Neutrophil (primary cell): ENCODE measurements around the gene RANBP10.

Source experiments
- H3K27ac ChIP-seq: fragments of 200-600 bp; sonication (generic); 2 replicates; pipeline ENCODE4 v1.5.1; 2016; ENCODE audit warnings: mild to moderate bottlenecking, moderate library complexity
- H3K27me3 ChIP-seq: fragments of 200-600 bp; sonication (generic); 2 replicates; pipeline ENCODE4 v1.6.0; 2016; ENCODE audit warnings: mild to moderate bottlenecking
- H3K36me3 ChIP-seq: fragments of 200-600 bp; sonication (generic); 2 replicates; pipeline ENCODE4 v1.5.1; 2017
- H3K4me1 ChIP-seq, 2 experiments: fragments of 200-600 bp in 1 of 2; sonication (generic) in 1 of 2; 1 replicate in 1 of 2; 2 replicates in 1 of 2; pipeline versions ENCODE4 v1.5.1 to v1.6.1; 2013 to 2016; ENCODE audit warnings: low read depth in 1 of 2, low read length in 1 of 2, mild to moderate bottlenecking in 1 of 2, moderate library complexity in 1 of 2; ENCODE audit not compliant: control insufficient read depth in 1 of 2, insufficient read depth in 1 of 2
- H3K4me3 ChIP-seq, 2 experiments: fragments of 200-600 bp in 1 of 2; sonication (generic) in 1 of 2; 1 replicate in 1 of 2; 2 replicates in 1 of 2; pipeline ENCODE4 v1.5.1; 2013 to 2016; ENCODE audit warnings: low read depth in 1 of 2, low read length in 1 of 2, mild to moderate bottlenecking in 1 of 2, moderate library complexity in 1 of 2
- H3K9me3 ChIP-seq: fragments of 200-600 bp; sonication (generic); 2 replicates; pipeline ENCODE4 v1.5.1; 2016
- TF ChIP-seq, protein P1 (sequence below): fragments of 200-600 bp; sonication (generic); IDR thresholded peaks from 2 replicates; pipeline ENCODE4 v1.5.1; 2016; ENCODE audit warnings: antibody characterized with exemption

Gene RANBP10

GRCh38 chr16:67719048-67719777, 87.1 kb downstream of the RANBP10 start, which contains the start of gene GFOD2:
Gene GFOD2 (minus strand): TSS chr16:67719316. CDS start chr16:67685715, 33,601 bp downstream.
- H3K4me3 ChIP-seq = peak within 1 kb of the TSS; percentile 64 to 99
- peaks cover 60 to 63% of the 10 kb centered on the region in 2 experiments for H3K4me1 ChIP-seq
- H3K36me3 ChIP-seq = peaks cover 10% of the 10 kb centered on the region
- H3K27me3 ChIP-seq = no peaks in the 10 kb centered on the region
- H3K9me3 ChIP-seq = no peaks in the 10 kb centered on the region
- TF ChIP-seq, protein P1, sequence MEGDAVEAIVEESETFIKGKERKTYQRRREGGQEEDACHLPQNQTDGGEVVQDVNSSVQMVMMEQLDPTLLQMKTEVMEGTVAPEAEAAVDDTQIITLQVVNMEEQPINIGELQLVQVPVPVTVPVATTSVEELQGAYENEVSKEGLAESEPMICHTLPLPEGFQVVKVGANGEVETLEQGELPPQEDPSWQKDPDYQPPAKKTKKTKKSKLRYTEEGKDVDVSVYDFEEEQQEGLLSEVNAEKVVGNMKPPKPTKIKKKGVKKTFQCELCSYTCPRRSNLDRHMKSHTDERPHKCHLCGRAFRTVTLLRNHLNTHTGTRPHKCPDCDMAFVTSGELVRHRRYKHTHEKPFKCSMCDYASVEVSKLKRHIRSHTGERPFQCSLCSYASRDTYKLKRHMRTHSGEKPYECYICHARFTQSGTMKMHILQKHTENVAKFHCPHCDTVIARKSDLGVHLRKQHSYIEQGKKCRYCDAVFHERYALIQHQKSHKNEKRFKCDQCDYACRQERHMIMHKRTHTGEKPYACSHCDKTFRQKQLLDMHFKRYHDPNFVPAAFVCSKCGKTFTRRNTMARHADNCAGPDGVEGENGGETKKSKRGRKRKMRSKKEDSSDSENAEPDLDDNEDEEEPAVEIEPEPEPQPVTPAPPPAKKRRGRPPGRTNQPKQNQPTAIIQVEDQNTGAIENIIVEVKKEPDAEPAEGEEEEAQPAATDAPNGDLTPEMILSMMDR = peak; percentile 47
- H3K27ac ChIP-seq = peak within 1 kb of the TSS; percentile 92

- TF ChIP-seq, protein P1 = no peak
- Histone ChIP-seq H3K4me1 (peaks cover 65 to 69% of the 10 kb centered on the region in 2 experiments), H3K9me3 (no peaks in the 10 kb centered on the region), H3K4me3 (peak overlapping the region; percentile 64 to 99), H3K27ac (peak overlapping the region; percentile 92), H3K36me3 (peaks cover 6% of the 10 kb centered on the region), H3K27me3 (no peaks in the 10 kb centered on the region)
These were observed 87.7 kb downstream of the RANBP10 start for GRCh38 chr16:67718668-67719047.

DNA sequence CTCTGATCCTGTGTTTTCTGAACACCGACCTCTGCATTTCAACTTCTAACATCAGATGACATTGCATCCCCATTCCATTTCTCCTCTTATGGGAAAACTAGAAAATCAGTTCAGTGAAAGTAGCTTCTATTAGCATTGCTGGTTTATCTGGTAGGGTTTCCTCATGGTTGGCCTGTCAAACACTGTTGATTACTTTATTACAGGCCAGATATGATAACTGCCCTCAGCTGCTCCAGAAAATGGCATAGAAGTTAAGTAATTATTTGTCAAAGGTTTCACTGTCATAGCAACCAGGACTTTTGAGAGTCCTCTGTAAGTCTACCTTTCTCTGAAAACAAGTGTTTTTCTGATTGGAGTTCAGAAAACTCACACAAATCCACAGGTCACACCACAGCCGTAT, 90.3 kb downstream of the RANBP10 start:
- Histone ChIP-seq H3K36me3 (no peaks in the 10 kb centered on the region), H3K27ac (peak overlapping the region; percentile 3), H3K27me3 (no peaks in the 10 kb centered on the region), H3K4me3 (no peak overlapping the region), H3K9me3 (no peaks in the 10 kb centered on the region), H3K4me1 (peaks cover 75 to 76% of the 10 kb centered on the region in 2 experiments)
- TF ChIP-seq, protein P1 = no peak

GRCh38 chr16:67714522-67714921, 91.8 kb downstream of the RANBP10 start:
- Histone ChIP-seq H3K27ac (peak overlapping the region; percentile 82), H3K4me1 (peaks cover 65 to 73% of the 10 kb centered on the region in 2 experiments), H3K27me3 (no peaks in the 10 kb centered on the region), H3K36me3 (no peaks in the 10 kb centered on the region), H3K4me3 (no peak overlapping the region), H3K9me3 (no peaks in the 10 kb centered on the region)
- TF ChIP-seq, protein P1 = no peak

GRCh38 chr16:67713647-67714273, 92.6 kb downstream of the RANBP10 start:
- peak overlapping the region; percentile 9 to 13 for H3K4me3 ChIP-seq
- peaks cover 64 to 77% of the 10 kb centered on the region in 2 experiments for H3K4me1 ChIP-seq
- no peaks in the 10 kb centered on the region for H3K36me3 ChIP-seq
- no peaks in the 10 kb centered on the region for H3K9me3 ChIP-seq
- H3K27ac ChIP-seq = peak overlapping the region; percentile 82
- TF ChIP-seq, protein P1 = no peak
- no peaks in the 10 kb centered on the region for H3K27me3 ChIP-seq
